BE2C (cell line): ENCODE measurements around the gene SLC7A14.
"Not testable (repeated sequence)": the region's sequence is repeated elsewhere in the genome, so short reads cannot be mapped to it uniquely, and the experiment has no call there.

ENCODE experiments used
- DNase-seq: peaks from one replicate; pipeline ENCODE4 v3.0.0-alpha.2; 2020
- H3K27me3 ChIP-seq: fragments of 250-450 bp; sonication (Bioruptor Pico); 2 replicates; pipeline ENCODE4 v1.5.1; 2020; ENCODE audit warnings: mild to moderate bottlenecking
- H3K36me3 ChIP-seq: fragments of 250-450 bp; sonication (Bioruptor Pico); 2 replicates; pipeline ENCODE4 v1.5.1; 2020; ENCODE audit warnings: mild to moderate bottlenecking
- H3K4me1 ChIP-seq: fragments of 250-450 bp; sonication (Bioruptor Pico); 2 replicates; pipeline ENCODE4 v1.5.1; 2020
- H3K4me3 ChIP-seq: 2 replicates; pipeline ENCODE4 v1.5.1; 2011; ENCODE audit warnings: low read depth, low read length
- H3K9me3 ChIP-seq: fragments of 250-450 bp; sonication (Bioruptor Pico); 2 replicates; pipeline ENCODE4 v1.5.1; 2020
- CTCF ChIP-seq: IDR thresholded peaks from 2 replicates; pipeline ENCODE4 v1.5.1; 2012; ENCODE audit warnings: mild to moderate bottlenecking, low read depth, low read length

The SLC7A14 gene

DNA sequence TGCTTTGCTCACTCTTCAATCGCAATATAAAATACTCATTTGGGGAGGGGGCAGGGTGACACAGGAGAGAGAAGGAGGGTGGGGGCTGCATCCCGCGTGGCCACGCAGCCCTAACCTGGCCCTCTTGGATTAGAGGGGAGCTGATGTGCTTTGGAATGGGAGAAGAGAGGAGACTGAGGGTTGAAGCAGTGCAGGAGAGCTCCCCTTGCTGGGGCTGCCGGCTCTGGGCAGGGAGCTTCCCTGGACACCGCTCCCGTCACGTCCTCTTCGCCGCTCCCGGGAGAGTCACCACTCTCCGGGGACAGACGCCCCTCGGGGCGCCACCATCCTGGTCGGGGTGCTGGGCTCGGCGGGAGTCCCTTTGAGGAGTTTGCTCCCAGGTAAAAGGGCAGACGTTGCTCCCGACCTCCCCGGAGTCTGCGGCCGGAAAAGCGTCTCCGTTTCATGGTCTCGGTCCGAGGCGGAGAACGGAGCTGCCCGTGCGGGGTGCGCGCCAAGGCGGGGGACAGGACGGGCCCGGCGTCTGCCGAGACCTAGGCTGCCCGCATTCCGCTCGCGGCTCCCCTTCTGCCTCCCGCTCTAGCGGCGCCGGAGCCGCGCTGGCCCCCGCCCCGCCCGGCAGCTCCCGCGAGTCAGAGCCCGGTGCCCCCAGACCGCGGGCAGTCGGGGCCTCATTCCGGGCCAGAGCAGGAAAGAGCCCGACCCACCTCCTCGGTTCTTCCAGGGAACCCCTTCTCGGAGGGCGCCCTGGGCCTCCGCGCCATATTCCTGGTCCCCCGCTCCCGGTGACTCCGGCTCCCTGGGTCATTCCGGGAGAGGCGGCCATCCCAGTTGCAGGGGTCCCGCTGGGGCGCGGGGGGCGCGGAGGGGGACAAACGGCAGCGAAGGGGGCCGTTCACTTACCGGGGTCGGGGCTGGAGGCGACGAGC lies 603 bp downstream of the SLC7A14 start:
- Histone ChIP-seq H3K27me3 (no peaks in the 10 kb centered on the region), H3K36me3 (no peaks in the 10 kb centered on the region; the same call in 1 of the 2 replicates), H3K4me3 (peak overlapping the region; percentile 82), H3K9me3 (0 out of 2 replicates have a peak, but pooled peaks cover 4% of the 10 kb centered on the region), H3K4me1 (peaks cover 26% of the 10 kb centered on the region)
- peak; percentile 46 for DNase-seq
- peak; percentile 3; the same call in 1 of the 2 replicates for TF ChIP-seq CTCF

- peaks cover 19% of the 10 kb centered on the region for H3K4me1 ChIP-seq
- H3K36me3 ChIP-seq = no peaks in the 10 kb centered on the region; the same call in 1 of the 2 replicates
- no peaks in the 10 kb centered on the region for H3K27me3 ChIP-seq
- peak; percentile 45 for DNase-seq
- H3K9me3 ChIP-seq = 0 out of 2 replicates have a peak, but pooled peaks cover 4% of the 10 kb centered on the region
- peak overlapping the region; percentile 82 for H3K4me3 ChIP-seq
- no peak for TF ChIP-seq CTCF
Measured at GRCh38 chr3:170584585-170585007, 1.3 kb downstream of the SLC7A14 start.

DNA sequence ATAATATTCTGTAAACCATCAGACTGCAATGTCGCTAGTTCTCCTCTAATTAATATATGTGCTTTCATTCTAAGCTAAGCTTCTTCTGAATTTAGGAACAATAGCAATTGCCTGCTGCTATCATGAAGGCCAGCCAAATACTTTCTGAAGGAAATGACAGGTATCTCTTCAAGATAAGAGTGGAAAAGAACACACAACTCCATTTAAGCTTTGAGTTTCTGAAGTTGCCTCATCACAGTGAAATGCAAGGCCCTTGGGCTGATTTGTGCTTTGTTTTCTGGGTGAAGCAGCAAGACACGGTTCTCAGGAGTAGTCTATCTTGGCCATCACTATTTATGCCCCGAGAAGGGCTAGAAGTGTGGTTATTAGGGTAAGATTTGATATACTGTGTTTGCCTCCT lies 6.2 kb downstream of the SLC7A14 start:
- H3K4me3 ChIP-seq = no peak overlapping the region
- H3K4me1 ChIP-seq = no peaks in the 10 kb centered on the region; the same call in 1 of the 2 replicates
- H3K27me3 ChIP-seq = no peaks in the 10 kb centered on the region
- H3K36me3 ChIP-seq = no peaks in the 10 kb centered on the region; the same call in 1 of the 2 replicates
- H3K9me3 ChIP-seq = no peaks in the 10 kb centered on the region
- DNase-seq = no peak
- TF ChIP-seq CTCF = no peak

DNA sequence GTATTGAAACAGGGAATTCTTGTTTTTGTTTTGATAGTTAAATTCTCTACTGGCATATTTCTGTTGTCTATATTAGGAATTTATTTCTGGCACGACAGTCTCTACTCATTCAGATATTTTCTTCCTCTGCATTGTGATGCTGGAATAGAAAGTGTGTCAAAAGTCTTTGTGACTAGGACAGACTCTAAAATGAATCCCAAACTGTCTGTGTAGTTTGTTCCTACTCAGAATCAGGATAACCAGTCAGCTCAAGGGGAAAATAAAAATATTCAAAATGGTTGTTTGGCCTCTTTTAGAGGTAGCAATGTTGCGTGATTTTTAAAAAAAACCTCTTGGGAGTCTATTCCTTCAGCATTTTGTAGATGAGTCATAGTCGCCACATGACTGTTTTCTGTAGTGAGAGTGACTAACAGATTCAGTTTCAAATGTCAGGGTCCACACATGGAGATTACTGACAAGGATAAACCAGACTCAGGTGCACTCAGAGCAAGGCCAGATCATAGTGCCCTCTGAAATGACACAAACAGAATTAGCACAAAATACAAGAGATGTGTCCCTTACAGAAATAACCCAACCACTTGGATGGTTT lies 13.1 kb downstream of the SLC7A14 start:
- no peak for DNase-seq
- Histone ChIP-seq H3K4me1 (peaks cover 14% of the 10 kb centered on the region), H3K27me3 (no peaks in the 10 kb centered on the region)

GRCh38 chr3:170567598-170567997 lies 18.3 kb downstream of the SLC7A14 start:
- not testable (repeated sequence) for H3K27me3 ChIP-seq, H3K4me3 ChIP-seq, DNase-seq, H3K4me1 ChIP-seq, H3K9me3 ChIP-seq, H3K36me3 ChIP-seq

More for the DNA sequence above, 13.1 kb downstream of the SLC7A14 start:
- Histone ChIP-seq H3K4me3 (no peak overlapping the region), H3K36me3 (0 out of 2 replicates have a peak, but pooled peaks cover 3% of the 10 kb centered on the region), H3K9me3 (no peaks in the 10 kb centered on the region)
- no peak for TF ChIP-seq CTCF

- no peaks in the 10 kb centered on the region for H3K9me3 ChIP-seq
- no peak for DNase-seq
- TF ChIP-seq CTCF = no peak
Measured at GRCh38 chr3:170566413-170566812, 19.5 kb downstream of the SLC7A14 start.

More at GRCh38 chr3:170566413-170566812, 19.5 kb downstream of the SLC7A14 start:
- Histone ChIP-seq H3K4me1 (no peaks in the 10 kb centered on the region), H3K27me3 (no peaks in the 10 kb centered on the region), H3K36me3 (0 out of 2 replicates have a peak, but pooled peaks cover 3% of the 10 kb centered on the region), H3K4me3 (no peak overlapping the region)
